H7 (cell line): Measurements from ENCODE around the gene ANKRD24. TPM values are rescaled to one million over a fixed set of nuclear protein-coding genes. Genes with fewer than 3 reads are reported as not detected.
"Not testable (repeated sequence)": the region's sequence is repeated elsewhere in the genome, so short reads cannot be mapped to it uniquely, and the experiment has no call there.

Experiments
- DNase-seq: peaks from one replicate; pipeline ENCODE4 v3.0.0; 2012
- H3K27me3 ChIP-seq: 2 replicates; pipeline ENCODE4 v1.6.0; 2011; ENCODE audit warnings: mild to moderate bottlenecking, low read length; ENCODE audit not compliant: control insufficient read depth, insufficient read depth
- H3K36me3 ChIP-seq: replicated peaks from 2 replicates; pipeline ENCODE4 v1.5.1; 2011; ENCODE audit warnings: low read length; ENCODE audit not compliant: control insufficient read depth, insufficient read depth
- H3K4me3 ChIP-seq: 2 replicates; pipeline ENCODE4 v1.5.1; 2011; ENCODE audit warnings: low read depth, mild to moderate bottlenecking, control low read depth, low read length, moderate library complexity; ENCODE audit not compliant: insufficient read depth
- total RNA-seq: library from RNA; depleted of rRNA; stranded (reverse); fragments of >200 nt; shearing (Covaris generic); gene quantifications from 2 replicates; pipeline ENCODE4 v1.2.3, GENCODE V29; 2014; rRNA removed

ANKRD24 gene
- total RNA-seq, 1 experiment from 2014 or later, result 1.0 TPM

DNA sequence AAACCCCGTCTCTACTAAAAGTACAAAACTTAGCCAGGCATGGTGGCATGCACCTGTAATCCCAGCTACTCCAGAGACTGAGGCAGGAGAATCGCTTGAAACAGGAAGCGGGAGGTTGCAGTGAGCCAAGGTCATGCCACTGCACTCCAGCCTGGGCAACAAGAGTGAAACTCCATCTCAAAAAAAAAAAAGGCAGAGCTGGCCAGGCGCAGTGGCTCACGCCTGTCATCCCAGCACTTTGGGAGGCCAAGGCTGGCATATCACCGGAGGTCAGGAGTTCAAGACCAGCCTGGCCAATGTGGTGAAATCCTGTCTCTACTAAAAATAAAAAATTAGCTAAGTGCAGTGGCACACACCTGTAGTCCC lies 91.8 kb downstream of the ANKRD24 start:
- H3K4me3 ChIP-seq, H3K36me3 ChIP-seq, DNase-seq: not testable (repeated sequence)
- peaks cover 14% of the 10 kb centered on the region for H3K27me3 ChIP-seq

Other genes starting within 250 kb of the ANKRD24 start
- 59.4 and 60.1 TPM in 2 replicates for gene NMRK2, start 249.6 kb upstream of the ANKRD24 start, total RNA-seq
- gene DAPK3, start 211.6 kb upstream of the ANKRD24 start, total RNA-seq, result 124 and 131 TPM in 2 replicates
- 2,968 and 3,290 TPM in 2 replicates for gene EEF2, start 197.2 kb upstream of the ANKRD24 start, total RNA-seq
- 47.9 and 54.4 TPM in 2 replicates for gene PIAS4, start 175.0 kb upstream of the ANKRD24 start, total RNA-seq
- 18.3 and 20.8 TPM in 2 replicates for gene ZBTB7A, start 115.8 kb upstream of the ANKRD24 start, total RNA-seq
- 221 and 226 TPM in 2 replicates for gene MAP2K2, start 58.6 kb upstream of the ANKRD24 start, total RNA-seq
- gene CREB3L3, start 29.1 kb upstream of the ANKRD24 start, total RNA-seq, result not detected in 2 replicates
- 23.3 and 25.1 TPM in 2 replicates for gene SIRT6, start 126 bp upstream of the ANKRD24 start, total RNA-seq
- 0.10 and 0.67 TPM in 2 replicates for gene EBI3, start 46.8 kb downstream of the ANKRD24 start, total RNA-seq
- 31.0 and 32.7 TPM in 2 replicates for gene YJU2, start 64.4 kb downstream of the ANKRD24 start, total RNA-seq
- gene SHD, start 96.6 kb downstream of the ANKRD24 start, total RNA-seq, result 1.3 and 1.5 TPM in 2 replicates
- 0.45 and 0.78 TPM in 2 replicates for gene TMIGD2, start 119.7 kb downstream of the ANKRD24 start, total RNA-seq
- gene FSD1, start 121.9 kb downstream of the ANKRD24 start, total RNA-seq, result 29.8 and 34.1 TPM in 2 replicates
- gene STAP2, start 156.1 kb downstream of the ANKRD24 start, total RNA-seq, result 14.2 and 18.0 TPM in 2 replicates
- gene MPND, start 160.9 kb downstream of the ANKRD24 start, total RNA-seq, result 11.4 and 17.4 TPM in 2 replicates
- gene SH3GL1, start 217.9 kb downstream of the ANKRD24 start, total RNA-seq, result 73.1 and 97.7 TPM in 2 replicates
- 121 and 122 TPM in 2 replicates for gene CHAF1A, start 220.0 kb downstream of the ANKRD24 start, total RNA-seq